DMS79 treated with DMSO at 0.1 percent for 48 hours (cell line): ENCODE data around the gene PROKR2.

Source experiments
- DNase-seq: peaks from one replicate; lab custom pipeline; 2025; lab: John Stamatoyannopoulos, UW

PROKR2 gene

GRCh38 chr20:5282561-5282960, 34.2 kb downstream of the PROKR2 start:
- no peak for DNase-seq

- no peak for DNase-seq
These were observed 37.1 kb downstream of the PROKR2 start for GRCh38 chr20:5279661-5280060.

GRCh38 chr20:5272268-5272667, 44.5 kb downstream of the PROKR2 start:
- DNase-seq = no peak

GRCh38 chr20:5270603-5271002, 46.2 kb downstream of the PROKR2 start:
- no peak for DNase-seq

GRCh38 chr20:5268449-5268848, 48.3 kb downstream of the PROKR2 start:
- DNase-seq = no peak

- no peak for DNase-seq
These were observed 49.7 kb downstream of the PROKR2 start for GRCh38 chr20:5267092-5267491.
